Pons (tissue), 1 donor: ENCODE data around the gene NRG3.
A peak's percentile ranks its signal among the peaks of the same experiment; 100 is the strongest.
"Not testable (repeated sequence)": the region's sequence is repeated elsewhere in the genome, so short reads cannot be mapped to it uniquely, and the experiment has no call there.

Experiments used
- DNase-seq: peaks from one replicate; pipeline ENCODE4 v3.0.0-alpha.2; 2016; ENCODE audit warnings: low spot score

The NRG3 gene

GRCh38 chr10:82282782-82283456 lies 407.9 kb downstream of the NRG3 start:
- no peak for DNase-seq

- DNase-seq: no peak
These were observed 409.2 kb downstream of the NRG3 start for GRCh38 chr10:82284180-82284579.

GRCh38 chr10:82288461-82288881 lies 413.5 kb downstream of the NRG3 start:
- no peak for DNase-seq

GRCh38 chr10:82289945-82290344 lies 415.0 kb downstream of the NRG3 start:
- no peak for DNase-seq

GRCh38 chr10:82294874-82295378 lies 419.9 kb downstream of the NRG3 start:
- DNase-seq: no peak

GRCh38 chr10:82308641-82309040 lies 433.6 kb downstream of the NRG3 start:
- no peak for DNase-seq

- DNase-seq: no peak
These were observed 435.8 kb downstream of the NRG3 start for GRCh38 chr10:82310839-82311238.

GRCh38 chr10:82313401-82313800 lies 438.4 kb downstream of the NRG3 start:
- DNase-seq: no peak

GRCh38 chr10:82318534-82318933 lies 443.5 kb downstream of the NRG3 start:
- DNase-seq: no peak

- DNase-seq: no peak
These were observed 444.1 kb downstream of the NRG3 start for GRCh38 chr10:82319074-82319473.

GRCh38 chr10:82319562-82319961 lies 444.6 kb downstream of the NRG3 start:
- no peak for DNase-seq

- no peak for DNase-seq
These were observed 446.7 kb downstream of the NRG3 start for GRCh38 chr10:82321724-82322123.

- no peak for DNase-seq
These were observed 456.7 kb downstream of the NRG3 start for GRCh38 chr10:82331716-82332115.

GRCh38 chr10:82335831-82336230 lies 460.8 kb downstream of the NRG3 start:
- DNase-seq: no peak

- no peak for DNase-seq
These were observed 465.2 kb downstream of the NRG3 start for GRCh38 chr10:82340166-82340565.

- DNase-seq: not testable (repeated sequence)
These were observed 474.6 kb downstream of the NRG3 start for GRCh38 chr10:82349590-82349989.

- DNase-seq: no peak
These were observed 478.4 kb downstream of the NRG3 start for GRCh38 chr10:82353381-82353780.

- DNase-seq: no peak
These were observed 483.6 kb downstream of the NRG3 start for GRCh38 chr10:82358486-82359099.

- DNase-seq: no peak
These were observed 486.3 kb downstream of the NRG3 start for GRCh38 chr10:82361256-82361655.

GRCh38 chr10:82377608-82378007 lies 502.6 kb downstream of the NRG3 start:
- DNase-seq: no peak

GRCh38 chr10:82378146-82378545 lies 503.2 kb downstream of the NRG3 start:
- DNase-seq: peak; percentile 24

- DNase-seq: no peak
These were observed 508.4 kb downstream of the NRG3 start for GRCh38 chr10:82383350-82383749.

GRCh38 chr10:82390866-82391658 lies 516.1 kb downstream of the NRG3 start:
- no peak for DNase-seq
